GM21717 (cell line): ENCODE results near the gene SERPINB12.

Source experiments
- ATAC-seq: cut with Tn5 transposase; IDR thresholded peaks from one replicate; pipeline ENCODE4 v1.9.1; 2021; ENCODE audit warnings: mild to moderate bottlenecking, moderate library complexity; ENCODE audit not compliant: unreplicated experiment

Gene SERPINB12

GRCh38 chr18:63550068-63550467 lies 7.9 kb downstream of the SERPINB12 start:
- ATAC-seq, result no peak

DNA sequence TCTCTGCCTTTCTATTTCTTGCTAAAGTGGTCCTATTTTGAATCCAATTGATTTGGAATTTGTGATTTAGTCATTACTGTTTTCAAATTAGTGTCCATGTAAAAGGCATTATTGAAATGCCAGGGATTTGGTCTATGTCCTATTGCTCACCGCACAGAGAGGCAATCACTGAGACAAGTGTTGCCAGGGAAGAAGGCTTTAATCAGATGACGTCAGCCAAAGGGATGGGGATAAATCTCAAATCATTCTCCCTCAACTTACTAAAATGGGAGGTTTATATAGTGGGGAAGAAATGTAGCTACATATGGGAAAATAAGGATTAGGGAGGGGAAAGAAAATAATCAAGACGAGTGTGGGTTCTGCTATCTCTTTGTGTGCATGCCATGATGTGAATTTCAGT lies 9.6 kb downstream of the SERPINB12 start:
- no peak for ATAC-seq

GRCh38 chr18:63552581-63552980 lies 10.4 kb downstream of the SERPINB12 start:
- ATAC-seq, result no peak

DNA sequence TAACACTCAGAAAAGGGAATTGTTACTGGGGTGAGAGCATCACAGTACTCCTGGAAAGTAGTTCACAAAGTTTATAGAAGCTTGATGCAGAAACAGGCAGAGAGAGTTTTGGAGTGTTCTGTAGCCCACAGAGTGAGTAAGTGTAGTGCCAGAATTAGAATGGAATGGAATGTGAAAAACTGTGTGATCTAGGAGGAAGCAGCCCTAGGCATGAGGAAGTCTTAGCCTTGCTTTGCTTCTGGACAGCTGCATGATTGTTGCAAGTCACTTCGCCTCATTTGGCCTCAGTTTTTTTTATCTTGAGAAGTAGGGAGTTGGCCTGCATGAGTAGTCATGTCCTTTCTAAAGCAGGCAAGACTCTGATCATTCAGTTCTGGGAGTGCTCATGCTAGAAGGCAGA lies 10.9 kb downstream of the SERPINB12 start:
- no peak for ATAC-seq

- ATAC-seq, result peak; percentile 72
Measured at GRCh38 chr18:63559567-63560491, 17.7 kb downstream of the SERPINB12 start.

DNA sequence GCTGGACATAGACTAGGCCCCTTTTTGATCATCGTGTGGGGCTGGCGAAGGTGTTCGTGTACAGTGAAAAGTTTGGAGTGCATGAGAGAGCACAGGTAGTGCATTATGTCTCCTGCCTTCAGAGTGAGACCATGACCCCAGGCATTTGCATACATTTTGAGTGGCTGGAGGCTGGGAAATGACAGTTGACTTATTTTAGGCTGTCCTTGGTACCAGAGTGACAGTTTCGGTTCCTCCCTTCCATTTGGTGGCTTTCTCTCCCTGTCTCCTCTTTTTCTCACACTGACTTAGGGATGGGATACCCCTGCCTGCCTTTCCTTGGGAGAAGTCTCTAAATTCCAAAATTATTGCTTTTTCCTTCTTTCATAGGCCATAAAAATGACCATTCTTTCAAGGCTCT lies 20.1 kb downstream of the SERPINB12 start:
- peak; percentile 87 for ATAC-seq

DNA sequence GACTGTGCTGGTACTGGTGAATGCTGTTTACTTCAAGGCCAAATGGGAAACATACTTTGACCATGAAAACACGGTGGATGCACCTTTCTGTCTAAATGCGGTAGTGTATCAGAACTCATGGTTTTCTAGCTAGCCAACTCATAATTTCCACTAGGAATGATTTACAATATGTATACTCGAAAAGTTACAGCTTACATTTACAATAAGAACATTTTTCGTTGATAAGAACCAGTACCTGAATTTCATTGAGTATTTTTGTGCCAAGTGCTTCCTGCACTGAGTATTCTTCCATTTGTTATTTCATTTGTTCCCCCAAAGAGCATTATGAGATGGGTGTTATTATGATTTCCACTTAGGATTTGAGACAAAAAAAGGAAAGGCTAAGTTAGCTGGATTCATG lies 21.9 kb downstream of the SERPINB12 start:
- ATAC-seq, result no peak

DNA sequence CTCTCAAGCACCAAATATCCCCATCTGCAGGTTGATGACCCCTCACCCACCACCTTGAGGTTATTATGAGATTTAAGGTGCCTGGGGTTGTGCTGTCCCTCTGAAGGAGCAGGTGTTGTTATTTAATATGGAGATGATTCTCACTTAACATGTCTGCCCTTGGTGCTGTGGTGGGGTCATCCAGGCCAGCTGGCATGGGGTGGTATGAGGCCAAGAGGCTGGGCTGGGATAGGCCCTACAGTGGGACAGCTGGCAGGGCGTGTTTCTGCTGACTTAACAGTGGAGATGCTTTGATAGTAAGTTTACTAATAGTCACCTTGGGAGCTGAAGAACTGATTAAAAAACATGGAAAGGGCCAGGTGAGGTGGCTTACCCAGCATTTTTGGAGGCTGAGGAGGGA lies 22.4 kb downstream of the SERPINB12 start:
- no peak for ATAC-seq

DNA sequence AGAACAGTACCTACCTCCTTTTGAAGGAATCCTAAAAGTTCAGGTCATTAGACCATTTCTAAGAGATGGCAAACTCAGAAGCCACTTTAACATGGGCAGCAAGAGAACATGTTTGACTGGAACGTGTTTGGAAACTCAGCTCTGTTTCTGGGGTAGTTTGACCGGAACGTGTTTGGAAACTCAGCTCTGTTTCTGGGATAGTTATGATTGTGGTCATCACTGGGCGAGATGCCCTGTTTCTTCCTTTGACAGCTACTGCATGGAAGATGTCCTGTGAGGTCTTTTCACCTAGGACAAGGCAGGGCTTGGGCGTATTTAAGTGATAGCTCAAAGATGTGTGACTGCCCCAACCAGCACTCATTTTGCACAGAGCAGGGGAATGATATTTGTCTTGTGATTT lies 25.1 kb downstream of the SERPINB12 start:
- no peak for ATAC-seq

- no peak for ATAC-seq
Measured at GRCh38 chr18:63567825-63568224, 25.7 kb downstream of the SERPINB12 start.

- no peak for ATAC-seq
Measured at GRCh38 chr18:63570721-63571120, 28.6 kb downstream of the SERPINB12 start.

- ATAC-seq, result no peak
Measured at GRCh38 chr18:63575681-63576080, 33.5 kb downstream of the SERPINB12 start.

GRCh38 chr18:63578357-63578958 lies 36.3 kb downstream of the SERPINB12 start:
- ATAC-seq, result peak; percentile 53

- no peak for ATAC-seq
Measured at GRCh38 chr18:63579616-63580015, 37.4 kb downstream of the SERPINB12 start.

- no peak for ATAC-seq
Measured at GRCh38 chr18:63585988-63586387, 43.8 kb downstream of the SERPINB12 start.

DNA sequence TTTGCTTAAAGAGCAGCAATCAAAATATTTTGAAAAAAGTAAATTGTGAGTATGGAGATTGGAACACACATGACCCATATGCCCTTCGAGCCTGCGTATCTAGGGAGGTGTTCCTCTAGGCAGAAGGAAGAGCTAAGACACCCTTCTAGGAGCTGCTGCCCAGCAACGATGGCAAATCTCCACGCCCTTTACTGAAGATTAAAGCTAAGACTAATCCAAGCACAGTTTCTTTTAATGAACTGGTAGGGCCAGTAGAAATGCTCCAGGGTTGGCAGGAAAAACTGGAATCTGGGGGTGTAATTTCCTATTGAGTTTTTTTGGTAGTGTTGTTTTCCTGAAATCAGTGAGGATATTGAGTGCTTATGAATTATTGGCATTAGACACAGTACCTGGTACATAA lies 44.3 kb downstream of the SERPINB12 start:
- ATAC-seq, result no peak

DNA sequence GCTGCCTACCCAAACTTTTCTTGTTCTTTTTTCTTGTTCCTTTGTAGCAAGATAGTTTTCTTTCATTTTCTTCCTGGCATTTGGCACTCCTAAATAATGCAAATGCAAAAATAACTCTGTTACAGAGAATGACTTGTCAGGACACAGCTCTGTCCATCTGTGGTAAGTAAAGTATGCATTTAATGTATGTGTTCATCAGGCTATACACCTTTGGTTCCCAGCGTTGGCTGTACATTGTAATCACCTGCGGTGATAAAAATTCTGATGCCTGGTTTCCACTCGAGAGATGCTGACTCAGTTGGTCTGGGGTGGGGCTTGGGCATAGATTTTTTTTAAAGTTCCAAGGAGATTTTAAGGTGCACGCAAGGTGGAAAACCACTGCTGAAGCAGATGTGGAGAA lies 44.8 kb downstream of the SERPINB12 start, which contains the start of gene SERPINB13:
Gene SERPINB13 (plus strand): TSS at position 378 of the 400 bp plus-strand sequence. CDS start 1,325 bp downstream, outside the sequence.
- no peak for ATAC-seq

- no peak for ATAC-seq
Measured at GRCh38 chr18:63588909-63589308, 46.7 kb downstream of the SERPINB12 start.

GRCh38 chr18:63590373-63590772 lies 48.2 kb downstream of the SERPINB12 start:
- ATAC-seq, result no peak

GRCh38 chr18:63590966-63591695 lies 49.0 kb downstream of the SERPINB12 start:
- ATAC-seq, result no peak

GRCh38 chr18:63591725-63592124 lies 49.6 kb downstream of the SERPINB12 start:
- ATAC-seq, result no peak
